HG02571 (cell line): ENCODE results near the gene GLP1R.

Source experiments
- ATAC-seq: cut with Tn5 transposase; IDR thresholded peaks from one replicate; pipeline ENCODE4 v1.9.1; 2021; ENCODE audit warnings: mild to moderate bottlenecking, moderate library complexity; ENCODE audit not compliant: unreplicated experiment

Gene GLP1R

GRCh38 chr6:39061588-39061987, 13.0 kb downstream of the GLP1R start:
- no peak for ATAC-seq

GRCh38 chr6:39062014-39062740, 13.6 kb downstream of the GLP1R start:
- ATAC-seq: no peak

DNA sequence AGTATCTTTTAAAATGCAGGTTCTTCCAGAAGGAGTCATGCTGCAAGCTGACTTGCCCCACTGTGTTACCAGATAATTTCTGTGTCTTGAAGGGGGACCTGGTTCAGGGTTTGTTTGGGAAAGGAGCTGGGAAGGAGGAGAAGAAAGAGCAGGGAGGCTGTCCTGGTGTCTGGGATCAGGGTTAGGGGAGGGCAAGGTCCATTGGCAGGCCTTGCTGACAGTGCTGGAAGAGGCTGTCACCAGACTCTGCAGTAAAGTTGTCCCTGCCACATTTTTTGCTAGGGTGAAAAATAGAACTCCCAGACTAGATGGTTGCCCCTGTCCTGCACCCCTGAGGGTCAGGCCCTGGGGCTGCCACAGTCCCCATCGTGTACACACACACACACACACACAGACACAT, 14.9 kb downstream of the GLP1R start:
- ATAC-seq: no peak

DNA sequence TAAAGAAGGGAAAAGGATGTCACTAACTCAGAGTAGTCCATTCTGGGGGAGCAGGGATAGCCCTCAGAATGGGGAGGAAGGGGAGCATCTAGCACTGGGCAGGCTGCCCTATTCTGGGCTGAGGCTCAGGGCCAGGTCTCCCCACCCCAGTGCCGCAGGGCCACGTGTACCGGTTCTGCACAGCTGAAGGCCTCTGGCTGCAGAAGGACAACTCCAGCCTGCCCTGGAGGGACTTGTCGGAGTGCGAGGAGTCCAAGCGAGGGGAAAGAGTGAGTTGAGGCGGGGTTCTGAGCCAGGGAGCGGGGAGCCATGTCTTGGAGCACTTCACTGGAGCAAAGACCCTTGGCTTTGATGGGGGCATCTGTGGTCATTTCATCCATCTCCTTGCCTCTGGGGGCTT, 17.0 kb downstream of the GLP1R start:
- no peak for ATAC-seq

DNA sequence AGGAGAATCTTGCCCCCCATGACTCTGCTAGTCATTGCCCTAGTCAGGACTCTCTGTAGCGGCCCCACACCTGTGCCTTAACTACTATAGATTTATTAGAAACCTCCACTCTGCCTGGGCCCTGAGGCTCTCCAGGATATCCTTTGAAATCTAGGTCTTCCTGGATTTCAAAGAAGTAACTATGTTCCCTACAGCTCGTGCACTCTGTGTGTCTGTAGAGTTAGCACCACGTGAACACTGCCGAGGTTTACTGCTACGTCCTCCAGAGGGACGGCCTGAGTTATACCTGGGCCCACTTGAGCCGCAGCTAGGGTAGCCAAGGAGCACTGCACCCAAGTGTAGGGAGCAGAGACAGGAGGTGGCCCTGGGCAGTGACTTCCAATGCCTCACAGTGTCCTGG, 19.8 kb downstream of the GLP1R start:
- no peak for ATAC-seq

DNA sequence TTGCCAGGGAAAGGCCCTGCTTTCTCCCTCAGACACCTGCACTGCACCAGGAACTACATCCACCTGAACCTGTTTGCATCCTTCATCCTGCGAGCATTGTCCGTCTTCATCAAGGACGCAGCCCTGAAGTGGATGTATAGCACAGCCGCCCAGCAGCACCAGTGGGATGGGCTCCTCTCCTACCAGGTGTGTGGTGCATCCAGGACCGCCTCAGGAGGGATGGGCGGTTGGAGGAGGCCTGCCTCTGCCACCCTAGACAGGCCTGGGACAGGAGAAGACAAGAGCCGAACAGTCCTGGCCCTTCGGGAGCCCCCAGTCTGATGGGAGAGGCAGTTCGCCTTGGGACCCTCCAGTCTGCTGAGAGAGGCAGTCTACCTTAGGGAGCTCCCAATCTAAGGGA, 24.2 kb downstream of the GLP1R start:
- no peak for ATAC-seq

DNA sequence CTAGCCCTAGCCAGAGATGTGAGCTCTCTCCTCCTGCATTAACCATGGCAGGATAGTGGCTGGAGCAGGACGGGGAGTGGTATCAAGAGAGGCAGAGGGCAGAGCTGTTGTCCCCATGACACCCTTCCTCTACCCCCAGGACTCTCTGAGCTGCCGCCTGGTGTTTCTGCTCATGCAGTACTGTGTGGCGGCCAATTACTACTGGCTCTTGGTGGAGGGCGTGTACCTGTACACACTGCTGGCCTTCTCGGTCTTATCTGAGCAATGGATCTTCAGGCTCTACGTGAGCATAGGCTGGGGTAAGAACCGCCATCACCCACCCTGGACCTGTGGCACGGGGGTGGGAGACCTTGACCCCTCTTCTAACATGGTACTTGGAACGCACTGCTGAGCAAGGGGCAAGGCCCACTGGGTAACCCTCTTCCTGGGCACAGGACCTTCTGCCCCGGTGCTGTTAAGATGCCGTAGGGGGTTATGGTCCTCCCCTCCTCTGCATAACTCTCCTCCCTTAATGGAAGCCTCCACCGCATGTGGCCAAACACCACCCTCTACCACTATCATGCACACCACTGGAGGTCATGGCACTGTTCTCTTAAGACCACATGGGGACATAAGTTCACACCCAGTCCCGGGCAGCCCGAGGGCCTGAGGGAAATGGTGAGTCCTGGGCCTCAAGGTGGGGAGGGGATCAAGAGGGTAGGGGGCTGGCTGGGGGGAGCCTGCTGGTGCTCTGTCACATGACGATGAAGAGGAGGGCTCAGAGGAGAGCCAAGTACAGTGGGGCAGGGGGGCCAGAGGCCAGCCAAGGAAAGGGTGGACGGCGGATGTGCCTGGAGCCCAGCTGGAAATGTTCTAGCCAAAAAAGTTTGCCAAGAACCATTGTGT, 25.1 kb downstream of the GLP1R start:
- no peak for ATAC-seq

DNA sequence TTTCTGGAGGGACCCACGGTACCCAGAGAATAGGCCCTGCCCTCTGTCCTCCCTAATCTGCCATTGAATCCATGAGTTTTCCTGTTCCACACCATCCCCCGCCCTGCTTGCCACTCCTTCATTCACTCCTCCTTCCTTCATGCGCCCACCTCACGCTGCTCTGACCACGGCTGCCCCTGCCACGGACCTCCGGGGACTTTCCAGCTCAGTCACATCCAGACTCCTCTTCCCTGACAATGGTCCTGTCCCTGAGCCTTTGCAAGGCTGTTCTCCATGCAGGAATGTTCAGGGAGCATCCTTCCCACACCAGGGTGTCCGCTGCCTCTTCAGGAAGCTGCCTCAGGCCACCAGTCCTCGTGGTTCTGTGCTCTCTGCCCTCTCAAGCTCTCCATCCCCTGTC, 25.9 kb downstream of the GLP1R start:
- no peak for ATAC-seq

DNA sequence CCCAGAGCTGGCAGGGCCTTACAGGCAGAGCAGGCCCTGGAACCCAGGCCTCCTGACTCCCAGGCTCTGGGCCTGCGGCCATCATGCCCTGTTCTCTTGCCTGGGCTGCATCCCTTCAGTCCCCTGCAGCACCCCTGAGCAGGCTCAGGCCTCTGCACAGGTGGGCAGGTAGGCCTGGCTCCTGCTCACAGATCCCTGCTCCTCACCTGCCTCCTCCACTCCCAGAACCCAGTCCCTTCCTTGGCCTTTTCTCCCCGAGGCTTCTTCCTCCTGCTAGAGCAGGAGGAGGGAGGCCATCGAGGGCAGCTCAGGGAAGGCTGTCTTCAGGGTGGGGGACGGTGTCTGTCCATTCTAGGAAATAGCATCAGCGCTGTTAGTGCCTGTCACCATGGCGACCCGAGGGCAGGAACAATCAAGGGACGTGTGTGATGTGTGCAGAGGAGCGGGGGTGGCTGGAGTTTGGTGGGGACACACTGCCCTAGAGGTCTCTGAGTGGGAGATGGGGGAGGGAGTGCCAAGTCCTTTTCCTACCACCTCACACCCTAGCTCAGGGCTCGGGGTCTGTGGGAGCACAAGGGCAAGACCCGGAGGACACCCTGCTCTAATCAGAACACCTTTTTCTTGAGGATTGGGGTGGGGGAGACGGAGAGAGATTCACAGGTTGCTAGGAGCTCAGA, 26.6 kb downstream of the GLP1R start:
- ATAC-seq: no peak

- no peak for ATAC-seq
Observed at GRCh38 chr6:39075807-39076622, 27.4 kb downstream of the GLP1R start.

- ATAC-seq: no peak
Observed at GRCh38 chr6:39076623-39077535, 28.3 kb downstream of the GLP1R start.

- no peak for ATAC-seq
Observed at GRCh38 chr6:39077882-39078594, 29.5 kb downstream of the GLP1R start.

DNA sequence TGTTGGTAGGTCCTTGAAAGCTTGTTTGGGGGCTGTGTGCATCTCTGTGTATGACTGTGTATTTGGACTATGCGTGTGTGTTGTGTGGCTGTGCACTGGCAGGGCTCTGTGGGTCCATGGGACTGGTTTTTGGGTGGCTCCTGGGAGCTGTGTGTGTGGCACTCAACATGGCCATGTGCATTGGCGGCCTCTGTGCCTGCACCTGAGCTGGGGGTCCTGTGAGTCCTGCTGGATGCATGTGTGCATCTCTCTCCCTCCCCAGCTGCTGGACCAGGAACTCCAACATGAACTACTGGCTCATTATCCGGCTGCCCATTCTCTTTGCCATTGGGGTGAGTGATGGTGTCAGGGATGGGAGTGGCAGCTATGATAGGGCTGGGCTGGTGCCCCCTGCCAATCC, 30.1 kb downstream of the GLP1R start:
- no peak for ATAC-seq

- ATAC-seq: no peak
Observed at GRCh38 chr6:39079197-39080125, 30.9 kb downstream of the GLP1R start.

GRCh38 chr6:39080246-39080875, 31.8 kb downstream of the GLP1R start:
- no peak for ATAC-seq

GRCh38 chr6:39082310-39082709, 33.7 kb downstream of the GLP1R start:
- ATAC-seq: no peak

DNA sequence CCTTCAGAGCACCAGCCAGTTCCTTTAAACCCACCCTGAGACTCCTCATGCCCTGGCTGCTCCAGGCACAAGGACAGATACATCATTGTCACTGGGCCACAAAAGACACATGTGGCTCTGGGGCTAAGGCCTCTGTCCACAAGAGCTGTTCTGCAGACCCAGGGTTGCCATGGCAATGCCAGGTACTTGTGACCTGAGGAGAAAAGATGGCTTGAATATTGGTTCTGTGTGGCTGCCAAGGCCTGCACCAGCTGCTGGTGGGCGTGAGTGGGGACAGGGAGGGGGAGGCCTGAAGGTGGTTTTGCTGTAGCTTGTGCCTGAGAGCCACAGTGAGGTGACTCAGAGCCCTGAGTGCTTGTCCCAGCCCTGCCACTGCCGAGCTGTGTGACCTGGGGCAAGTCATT, 34.7 kb downstream of the GLP1R start:
- ATAC-seq: no peak

GRCh38 chr6:39084506-39084905, 35.9 kb downstream of the GLP1R start:
- no peak for ATAC-seq
